ENCODE data around the gene UQCC2.

The UQCC2 gene

GRCh38 chr6:33693186-33694105, 18.1 kb downstream of the UQCC2 start:
- Histone ChIP-seq H3K4me3 (ENCODE audit: low read depth, low read length) (no peak overlapping the region), H3K27me3 (ENCODE audit: insufficient read depth, low read depth, severe bottlenecking) (no peaks in the 10 kb centered on the region), H3K9me3 (ENCODE audit: severe bottlenecking) (no peaks in the 10 kb centered on the region), H3K27ac (peak overlapping the region; percentile 89), H3K36me3 (peaks cover 93% of the 10 kb centered on the region)
- TF ChIP-seq CTCF (IDR thresholded peaks at IDR 0.05; ENCODE audit: low read depth, low read length): no peak
- DNase-seq: peak; percentile 41

GRCh38 chr6:33692760-33693158, 18.7 kb downstream of the UQCC2 start:
- Histone ChIP-seq H3K4me3 (ENCODE audit: low read depth, low read length) (no peak overlapping the region), H3K27ac (peak overlapping the region; percentile 89), H3K36me3 (peaks cover 92% of the 10 kb centered on the region), H3K27me3 (ENCODE audit: insufficient read depth, low read depth, severe bottlenecking) (no peaks in the 10 kb centered on the region), H3K9me3 (ENCODE audit: severe bottlenecking) (no peaks in the 10 kb centered on the region)
- no peak for DNase-seq
- no peak for TF ChIP-seq CTCF (IDR thresholded peaks at IDR 0.05; ENCODE audit: low read depth, low read length)

- DNase-seq: no peak
- Histone ChIP-seq H3K9me3 (ENCODE audit: severe bottlenecking) (no peaks in the 10 kb centered on the region), H3K27ac (peak overlapping the region; percentile 89), H3K4me3 (ENCODE audit: low read depth, low read length) (no peak overlapping the region), H3K36me3 (peaks cover 92% of the 10 kb centered on the region), H3K27me3 (ENCODE audit: insufficient read depth, low read depth, severe bottlenecking) (no peaks in the 10 kb centered on the region)
- TF ChIP-seq CTCF (IDR thresholded peaks at IDR 0.05; ENCODE audit: low read depth, low read length): no peak
Measured at GRCh38 chr6:33692078-33692759, 19.3 kb downstream of the UQCC2 start.

GRCh38 chr6:33691456-33692077, 19.9 kb downstream of the UQCC2 start:
- Histone ChIP-seq H3K36me3 (peaks cover 92% of the 10 kb centered on the region), H3K9me3 (ENCODE audit: severe bottlenecking) (no peaks in the 10 kb centered on the region), H3K27me3 (ENCODE audit: insufficient read depth, low read depth, severe bottlenecking) (no peaks in the 10 kb centered on the region), H3K4me3 (ENCODE audit: low read depth, low read length) (no peak overlapping the region), H3K27ac (peak overlapping the region; percentile 89)
- DNase-seq: peak; percentile 45
- TF ChIP-seq CTCF (IDR thresholded peaks at IDR 0.05; ENCODE audit: low read depth, low read length): no peak

- Histone ChIP-seq H3K9me3 (ENCODE audit: severe bottlenecking) (no peaks in the 10 kb centered on the region), H3K27me3 (ENCODE audit: insufficient read depth, low read depth, severe bottlenecking) (no peaks in the 10 kb centered on the region), H3K4me3 (ENCODE audit: low read depth, low read length) (no peak overlapping the region), H3K27ac (no peak overlapping the region; the same call in 1 of the 2 replicates), H3K36me3 (peaks cover 92% of the 10 kb centered on the region)
- no peak for TF ChIP-seq CTCF (IDR thresholded peaks at IDR 0.05; ENCODE audit: low read depth, low read length)
- DNase-seq: no peak
Measured at GRCh38 chr6:33690766-33691165, 20.7 kb downstream of the UQCC2 start.

All from WERI-Rb-1 (cell line).